Naive thymus-derived CD4-positive, alpha-beta T cell (primary cell): ENCODE measurements around the gene MLXIP. TPM values are rescaled to one million over a fixed set of nuclear protein-coding genes. Genes with fewer than 3 reads are reported as not detected.

Experiments
- ATAC-seq: fragments of 150-1000 bp; cut with Tn5 transposase; 2 replicates; pipeline ENCODE4 v1.10.0; 2021; ENCODE audit warnings: mild to moderate bottlenecking, moderate library complexity
- CTCF ChIA-PET: fragments of 350-600 bp; sonication (Branson Sonifier 250); formaldehyde crosslinking; loops from one replicate; lab custom pipeline; 2021; ENCODE audit warnings: antibody characterized with exemption; lab: Charles Lee
- POLR2A ChIA-PET: fragments of 350-600 bp; sonication (Branson Sonifier 250); formaldehyde crosslinking; loops from one replicate; lab custom pipeline; 2021; ENCODE audit warnings: antibody characterized with exemption, inconsistent platforms; lab: Charles Lee
- DNase-seq, 9 donors: peaks; one replicate each; pipeline versions ENCODE4 v3.0.0 to v3.0.0-alpha.2; 2020 to 2022; ENCODE audit warnings: mixed read lengths in 1 of 9
- H3K27ac ChIP-seq: one replicate; pipeline ENCODE4 v1.7.0; 2013; ENCODE audit warnings: mild to moderate bottlenecking, low read depth, low read length, moderate library complexity
- H3K27me3 ChIP-seq, 2 donors: one replicate each; pipeline ENCODE4 v1.7.0; 2013; ENCODE audit warnings: low read length in 2 of 2, mild to moderate bottlenecking in 2 of 2, moderate library complexity in 2 of 2; ENCODE audit not compliant: control insufficient read depth in 2 of 2, insufficient read depth in 2 of 2
- H3K36me3 ChIP-seq, 3 experiments: 1 replicate in 2 of 3; 2 replicates in 1 of 3; pipeline ENCODE4 v1.7.0; 2013; ENCODE audit warnings: low read length in 3 of 3, mild to moderate bottlenecking in 3 of 3, moderate library complexity in 1 of 3; ENCODE audit not compliant: insufficient read depth in 3 of 3, control insufficient read depth in 2 of 3
- H3K4me1 ChIP-seq, 2 donors: one replicate each; pipeline ENCODE4 v1.7.0; 2013; ENCODE audit warnings: low read length in 2 of 2, mild to moderate bottlenecking in 2 of 2, moderate library complexity in 1 of 2; ENCODE audit not compliant: control insufficient read depth in 2 of 2, insufficient read depth in 2 of 2
- H3K4me3 ChIP-seq: 2 replicates; pipeline ENCODE4 v1.7.0; 2013; ENCODE audit warnings: mild to moderate bottlenecking, low read length
- H3K9me3 ChIP-seq, 3 experiments: 1 replicate in 2 of 3; 2 replicates in 1 of 3; pipeline ENCODE4 v1.7.0; 2013; ENCODE audit warnings: low read length in 3 of 3; ENCODE audit not compliant: control insufficient read depth in 2 of 3
- H3K27ac Mint-ChIP-seq, 9 donors: one replicate each; pipeline ENCODE4 v1.8.0; 2020 to 2022; ENCODE audit warnings: mixed read lengths in 9 of 9, mild to moderate bottlenecking in 8 of 9, moderate library complexity in 5 of 9, inconsistent platforms in 2 of 9
- H3K27me3 Mint-ChIP-seq, 5 donors: one replicate each; pipeline ENCODE4 v1.8.0; 2021 to 2022; ENCODE audit warnings: mixed read lengths in 5 of 5, mild to moderate bottlenecking in 1 of 5
- H3K36me3 Mint-ChIP-seq, 5 donors: one replicate each; pipeline ENCODE4 v1.8.0; 2020 to 2022; ENCODE audit warnings: mixed read lengths in 5 of 5, mild to moderate bottlenecking in 3 of 5, inconsistent platforms in 1 of 5
- H3K4me1 Mint-ChIP-seq, 7 donors: one replicate each; pipeline ENCODE4 v1.8.0; 2020 to 2022; ENCODE audit warnings: mixed read lengths in 7 of 7, mild to moderate bottlenecking in 3 of 7, inconsistent platforms in 1 of 7
- H3K4me3 Mint-ChIP-seq, 10 donors: one replicate each; pipeline ENCODE4 v1.8.0; 2020 to 2022; ENCODE audit warnings: mild to moderate bottlenecking in 10 of 10, mixed read lengths in 10 of 10, moderate library complexity in 6 of 10, inconsistent platforms in 2 of 10
- H3K9me3 Mint-ChIP-seq, 11 donors: one replicate each; pipeline ENCODE4 v1.8.0; 2020 to 2022; ENCODE audit warnings: mixed read lengths in 11 of 11, mild to moderate bottlenecking in 4 of 11, inconsistent platforms in 1 of 11, moderate library complexity in 1 of 11
- intact Hi-C, 2 donors: fragments of 100-400 bp; cut with micrococcal nuclease; formaldehyde crosslinking; loops; one replicate each; pipeline ENCODE4 v1.15.1; 2023
- polyA plus RNA-seq, 2 donors: library from polyadenylated mRNA; unstranded; fragments of 300-500 nt; fragmentation: Illumina TruSeq; gene quantifications; one replicate each; pipeline ENCODE4 v1.2.3, GENCODE V29; 2021
- total RNA-seq, 6 experiments: library from RNA in 5 of 6; stranded (reverse) in 5 of 6; gene quantifications; 1 replicate in 5 of 6; 2 replicates in 1 of 6; pipeline ENCODE4 v1.2.3 and lab custom pipeline; 2021 to 2026

The MLXIP gene
- total and polyA plus RNA-seq, 7 experiments from 2014 or later, result 17.4 to 123 (median 100) TPM

DNA sequence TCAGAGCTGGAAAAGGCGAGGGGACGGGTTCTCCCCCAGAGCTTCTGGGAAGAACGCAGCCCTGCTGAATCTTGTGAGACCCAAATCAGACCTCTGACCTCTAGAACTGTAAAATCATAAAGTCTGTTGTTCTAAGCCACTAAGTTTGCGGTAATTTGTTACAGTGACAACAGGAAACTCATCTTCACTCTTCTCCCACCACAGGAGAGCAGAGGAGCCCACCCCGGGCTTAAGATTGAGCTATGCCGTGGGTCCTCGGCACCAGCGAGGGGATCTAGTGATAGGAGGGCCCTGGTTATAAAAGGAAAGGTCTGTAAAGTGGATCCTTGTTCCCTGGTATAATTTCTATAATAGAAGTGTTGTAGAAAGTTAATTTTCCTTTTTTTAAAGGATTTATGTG, 7.6 kb downstream of the MLXIP start:
- H3K27ac ChIP-seq, result peak overlapping the region; percentile 39
- Mint-ChIP-seq H3K9me3 (no peaks in the 10 kb centered on the region), H3K4me3 (peak overlapping the region in 9 of 10 donors; percentile 52 to 92 (median 79)), H3K4me1 (peaks cover 0 to 90% (median 67%) of the 10 kb centered on the region in 7 donors), H3K27me3 (no peaks in the 10 kb centered on the region), H3K36me3 (peaks cover 8 to 31% (median 12%) of the 10 kb centered on the region in 5 donors), H3K27ac (peak overlapping the region in 7 of 9 donors; percentile 64 to 96 (median 88))
- DNase-seq (no peak), ATAC-seq (peak; percentile 19)
- H3K4me1 ChIP-seq, result peaks cover 13 to 80% of the 10 kb centered on the region in 2 donors
- no peaks in the 10 kb centered on the region for H3K9me3 ChIP-seq
- intact Hi-C loops, result loop anchor here in 1 of 2 donors (10.0 kb wide), 1 partner anchor 879 kb away; the partner anchor contains the start of gene ABCB9
- H3K27me3 ChIP-seq, result no peaks in the 10 kb centered on the region
- no peak overlapping the region for H3K4me3 ChIP-seq
- peaks cover 0 to 6% (median 0%) of the 10 kb centered on the region in 3 experiments for H3K36me3 ChIP-seq
- ChIA-PET CTCF (interaction anchor here (0.5 to 1.8 kb wide), 4 partner anchors 10 to 32 kb away, joined by 3 to 8 read pairs (median 4); no protein-coding TSS in a partner anchor), POLR2A (interaction anchor here (0.9 to 8.7 kb wide), 3 partner anchors 13 to 1342 kb away, joined by 3 to 95 read pairs (median 6); no protein-coding TSS in a partner anchor)

GRCh38 chr12:122086641-122087285, 8.2 kb downstream of the MLXIP start:
- POLR2A ChIA-PET, result interaction anchor here (0.9 to 8.7 kb wide), 3 partner anchors 12 to 36 kb away, joined by 3 to 95 read pairs (median 6); no protein-coding TSS in a partner anchor
- H3K9me3 ChIP-seq, result no peaks in the 10 kb centered on the region
- DNase-seq, result no peak
- intact Hi-C loops, result loop anchor here in 1 of 2 donors (10.0 kb wide), 1 partner anchor 878 kb away; the partner anchor contains the start of gene ABCB9
- no peaks in the 10 kb centered on the region for H3K9me3 Mint-ChIP-seq
- peak overlapping the region in 9 of 10 donors; percentile 1 to 92 (median 75) for H3K4me3 Mint-ChIP-seq
- H3K27ac ChIP-seq, result peak overlapping the region; percentile 39
- H3K27me3 Mint-ChIP-seq, result no peaks in the 10 kb centered on the region
- ATAC-seq, result no peak
- H3K4me1 Mint-ChIP-seq, result peaks cover 0 to 91% (median 61%) of the 10 kb centered on the region in 7 donors
- H3K27me3 ChIP-seq, result no peaks in the 10 kb centered on the region
- peaks cover 9 to 31% (median 12%) of the 10 kb centered on the region in 5 donors for H3K36me3 Mint-ChIP-seq
- CTCF ChIA-PET, result interaction anchor here (0.5 to 1.8 kb wide), 2 partner anchors 9 to 10 kb away, joined by 3 to 8 read pairs; no protein-coding TSS in a partner anchor
- H3K27ac Mint-ChIP-seq, result peak overlapping the region in 6 of 9 donors; percentile 75 to 96 (median 90)
- H3K36me3 ChIP-seq, result peaks cover 0 to 6% (median 0%) of the 10 kb centered on the region in 3 experiments
- peaks cover 6 to 86% of the 10 kb centered on the region in 2 donors for H3K4me1 ChIP-seq
- no peak overlapping the region for H3K4me3 ChIP-seq

GRCh38 chr12:122087431-122088178, 9.0 kb downstream of the MLXIP start:
- peaks cover 0 to 85% (median 52%) of the 10 kb centered on the region in 7 donors for H3K4me1 Mint-ChIP-seq
- DNase-seq (no peak), ATAC-seq (no peak)
- intact Hi-C loops, result loop anchor here (1.0 to 10.0 kb wide), 2 partner anchors 8 to 877 kb away; partner anchors contain the start of gene ABCB9 (in 1 of the 2)
- H3K4me3 Mint-ChIP-seq, result peak overlapping the region in 7 of 10 donors; percentile 23 to 92 (median 67)
- H3K9me3 ChIP-seq, result no peaks in the 10 kb centered on the region
- peak overlapping the region; percentile 5 for H3K27ac ChIP-seq
- no peaks in the 10 kb centered on the region for H3K27me3 ChIP-seq
- H3K4me1 ChIP-seq, result peaks cover 6 to 86% of the 10 kb centered on the region in 2 donors
- H3K9me3 Mint-ChIP-seq, result no peaks in the 10 kb centered on the region
- ChIA-PET POLR2A (interaction anchor here (0.9 to 8.7 kb wide), 4 partner anchors 9 to 35 kb away, joined by 3 to 95 read pairs (median 36); partner anchors contain the start of gene MLXIP), CTCF (interaction anchor here (0.7 to 2.7 kb wide), 6 partner anchors 9 to 48 kb away, joined by 3 to 15 read pairs (median 4); no protein-coding TSS in a partner anchor)
- H3K27me3 Mint-ChIP-seq, result no peaks in the 10 kb centered on the region
- no peak overlapping the region for H3K4me3 ChIP-seq
- peak overlapping the region in 5 of 9 donors; percentile 75 to 96 (median 86) for H3K27ac Mint-ChIP-seq
- H3K36me3 Mint-ChIP-seq, result peaks cover 9 to 30% (median 12%) of the 10 kb centered on the region in 5 donors
- H3K36me3 ChIP-seq, result peaks cover 0 to 6% (median 0%) of the 10 kb centered on the region in 3 experiments

DNA sequence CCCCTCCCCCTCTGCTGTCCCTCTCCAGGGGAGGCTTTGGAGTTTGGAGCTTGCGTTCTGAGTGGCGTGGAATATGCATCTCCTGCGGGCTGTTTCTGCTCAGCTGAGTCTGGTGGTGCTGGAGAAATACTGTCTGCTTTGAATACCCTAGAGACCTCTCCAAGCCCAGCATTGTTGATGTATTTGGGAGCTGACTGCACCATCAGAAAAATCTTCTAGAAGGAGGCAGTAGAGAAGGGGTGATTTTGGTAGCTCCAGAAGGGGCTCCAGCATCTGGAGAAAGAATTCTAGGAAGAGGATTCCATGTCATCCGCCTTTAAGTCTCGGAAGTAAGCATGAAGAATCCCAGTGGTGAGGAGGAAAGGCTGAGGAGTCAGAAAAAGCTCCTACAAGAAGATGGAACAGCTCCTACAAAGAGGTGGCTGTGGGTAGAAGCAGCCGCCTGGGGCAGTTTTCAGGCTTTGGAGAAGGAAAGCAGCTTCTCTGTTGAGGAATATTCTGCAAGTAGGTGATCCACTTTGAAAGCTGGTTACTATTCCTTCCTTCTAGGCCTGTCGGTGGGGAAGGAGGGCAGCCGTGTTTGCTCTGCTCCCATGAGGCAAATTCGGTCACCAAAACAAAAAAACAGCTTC, 9.7 kb downstream of the MLXIP start:
- Mint-ChIP-seq H3K27me3 (no peaks in the 10 kb centered on the region), H3K4me3 (peak overlapping the region in 8 of 10 donors; percentile 44 to 92 (median 66)), H3K27ac (peak overlapping the region in 6 of 9 donors; percentile 46 to 88 (median 70)), H3K4me1 (peaks cover 0 to 78% (median 46%) of the 10 kb centered on the region in 7 donors), H3K36me3 (peaks cover 9 to 28% (median 12%) of the 10 kb centered on the region in 5 donors), H3K9me3 (no peaks in the 10 kb centered on the region)
- intact Hi-C loops, result loop anchor here (1.0 to 10.0 kb wide), 2 partner anchors 9 to 877 kb away; partner anchors contain the start of gene ABCB9 (in 1 of the 2)
- ATAC-seq (no peak), DNase-seq (no peak)
- Histone ChIP-seq H3K9me3 (no peaks in the 10 kb centered on the region), H3K27ac (peak overlapping the region; percentile 40), H3K36me3 (peaks cover 0 to 6% (median 0%) of the 10 kb centered on the region in 3 experiments), H3K4me3 (no peak overlapping the region), H3K4me1 (peaks cover 7 to 86% of the 10 kb centered on the region in 2 donors), H3K27me3 (no peaks in the 10 kb centered on the region)
- CTCF ChIA-PET, result interaction anchor here (0.6 to 2.7 kb wide), 8 partner anchors 8 to 430 kb away, joined by 3 to 15 read pairs (median 4); no protein-coding TSS in a partner anchor
- POLR2A ChIA-PET, result interaction anchor here (0.6 to 8.7 kb wide), 4 partner anchors 9 to 1887 kb away, joined by 3 to 95 read pairs (median 34); partner anchors contain the start of genes MLXIP and RPLP0

- Mint-ChIP-seq H3K36me3 (peaks cover 7 to 24% (median 11%) of the 10 kb centered on the region in 5 donors), H3K27ac (peak overlapping the region in 5 of 9 donors; percentile 48 to 89 (median 82)), H3K9me3 (no peaks in the 10 kb centered on the region), H3K4me3 (peak overlapping the region in 8 of 10 donors; percentile 25 to 92 (median 56)), H3K4me1 (peaks cover 0 to 72% (median 38%) of the 10 kb centered on the region in 7 donors), H3K27me3 (no peaks in the 10 kb centered on the region)
- no peak overlapping the region for H3K4me3 ChIP-seq
- no peak for ATAC-seq
- DNase-seq, result no peak
- ChIA-PET POLR2A (interaction anchor here (0.6 to 8.7 kb wide), 5 partner anchors 10 to 685 kb away, joined by 3 to 95 read pairs (median 7); partner anchors contain the start of gene MLXIP), CTCF (interaction anchor here (0.6 to 2.7 kb wide), 5 partner anchors 8 to 430 kb away, joined by 3 to 15 read pairs (median 5); no protein-coding TSS in a partner anchor)
- H3K4me1 ChIP-seq, result peaks cover 7 to 86% of the 10 kb centered on the region in 2 donors
- intact Hi-C loops, result loop anchor here in 1 of 2 donors (10.0 kb wide), 1 partner anchor 876 kb away; the partner anchor contains the start of gene ABCB9
- H3K27me3 ChIP-seq, result no peaks in the 10 kb centered on the region
- peaks cover 0 to 6% (median 0%) of the 10 kb centered on the region in 3 experiments for H3K36me3 ChIP-seq
- no peaks in the 10 kb centered on the region for H3K9me3 ChIP-seq
- peak overlapping the region; percentile 40 for H3K27ac ChIP-seq
Observed at GRCh38 chr12:122089077-122089476, 10.5 kb downstream of the MLXIP start.
